ENCODE data around the gene TUBB4A. TPM values are rescaled to one million over a fixed set of nuclear protein-coding genes. Genes with fewer than 3 reads are reported as not detected.

The TUBB4A gene
- total RNA-seq, 1 donor: not detected

DNA sequence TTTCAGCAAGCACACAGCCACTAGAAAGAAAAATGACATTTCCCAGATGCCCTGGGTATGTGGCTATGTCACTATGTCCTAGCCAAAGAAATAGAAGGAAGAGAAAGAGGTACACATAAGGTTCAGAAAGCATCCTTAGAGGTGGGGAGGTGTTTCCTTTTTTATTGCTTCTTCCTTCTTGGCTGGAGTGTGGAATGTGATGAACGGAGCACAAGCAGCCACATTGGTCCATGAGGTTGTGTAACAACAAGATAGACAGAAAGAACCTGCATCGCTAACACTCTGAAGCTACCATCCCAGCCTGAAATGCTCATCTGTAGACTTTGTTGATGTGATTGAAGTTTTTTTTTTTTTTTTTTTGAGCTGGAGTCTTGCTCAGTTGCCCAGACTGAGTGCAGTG lies 49.2 kb downstream of the TUBB4A start:
- TF ChIP-seq, protein P1, sequence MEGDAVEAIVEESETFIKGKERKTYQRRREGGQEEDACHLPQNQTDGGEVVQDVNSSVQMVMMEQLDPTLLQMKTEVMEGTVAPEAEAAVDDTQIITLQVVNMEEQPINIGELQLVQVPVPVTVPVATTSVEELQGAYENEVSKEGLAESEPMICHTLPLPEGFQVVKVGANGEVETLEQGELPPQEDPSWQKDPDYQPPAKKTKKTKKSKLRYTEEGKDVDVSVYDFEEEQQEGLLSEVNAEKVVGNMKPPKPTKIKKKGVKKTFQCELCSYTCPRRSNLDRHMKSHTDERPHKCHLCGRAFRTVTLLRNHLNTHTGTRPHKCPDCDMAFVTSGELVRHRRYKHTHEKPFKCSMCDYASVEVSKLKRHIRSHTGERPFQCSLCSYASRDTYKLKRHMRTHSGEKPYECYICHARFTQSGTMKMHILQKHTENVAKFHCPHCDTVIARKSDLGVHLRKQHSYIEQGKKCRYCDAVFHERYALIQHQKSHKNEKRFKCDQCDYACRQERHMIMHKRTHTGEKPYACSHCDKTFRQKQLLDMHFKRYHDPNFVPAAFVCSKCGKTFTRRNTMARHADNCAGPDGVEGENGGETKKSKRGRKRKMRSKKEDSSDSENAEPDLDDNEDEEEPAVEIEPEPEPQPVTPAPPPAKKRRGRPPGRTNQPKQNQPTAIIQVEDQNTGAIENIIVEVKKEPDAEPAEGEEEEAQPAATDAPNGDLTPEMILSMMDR (IDR thresholded peaks at IDR 0.05; ENCODE audit: insufficient read depth, low read depth, low read length): no peak
- H3K4me3 ChIP-seq (ENCODE audit: low read depth, low read length): no peak overlapping the region
- DNase-seq (ENCODE audit: low read depth): no peak

DNA sequence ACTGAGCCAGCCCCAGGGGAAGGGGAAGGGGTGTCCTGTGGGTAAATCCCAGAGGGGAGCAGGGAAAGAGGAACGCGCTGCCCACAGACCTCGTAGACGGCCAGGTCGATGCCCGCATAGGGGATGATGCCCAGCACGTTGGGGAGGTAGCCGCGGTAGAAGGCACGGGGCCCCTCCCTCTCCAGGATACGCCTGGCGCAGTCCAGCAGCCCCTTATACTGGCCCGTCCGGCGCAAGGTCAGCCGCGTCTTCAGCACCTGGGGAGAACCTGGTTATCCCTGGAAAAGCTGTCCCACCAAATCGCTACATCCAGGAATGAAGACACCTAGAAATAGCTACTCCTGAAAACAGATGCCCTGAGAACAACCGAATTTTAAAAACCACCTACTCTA lies 49.9 kb downstream of the TUBB4A start:
- DNase-seq (ENCODE audit: low read depth): no peak
- TF ChIP-seq, protein P1 (IDR thresholded peaks at IDR 0.05; ENCODE audit: insufficient read depth, low read depth, low read length): no peak
- no peak overlapping the region for H3K4me3 ChIP-seq (ENCODE audit: low read depth, low read length)

DNA sequence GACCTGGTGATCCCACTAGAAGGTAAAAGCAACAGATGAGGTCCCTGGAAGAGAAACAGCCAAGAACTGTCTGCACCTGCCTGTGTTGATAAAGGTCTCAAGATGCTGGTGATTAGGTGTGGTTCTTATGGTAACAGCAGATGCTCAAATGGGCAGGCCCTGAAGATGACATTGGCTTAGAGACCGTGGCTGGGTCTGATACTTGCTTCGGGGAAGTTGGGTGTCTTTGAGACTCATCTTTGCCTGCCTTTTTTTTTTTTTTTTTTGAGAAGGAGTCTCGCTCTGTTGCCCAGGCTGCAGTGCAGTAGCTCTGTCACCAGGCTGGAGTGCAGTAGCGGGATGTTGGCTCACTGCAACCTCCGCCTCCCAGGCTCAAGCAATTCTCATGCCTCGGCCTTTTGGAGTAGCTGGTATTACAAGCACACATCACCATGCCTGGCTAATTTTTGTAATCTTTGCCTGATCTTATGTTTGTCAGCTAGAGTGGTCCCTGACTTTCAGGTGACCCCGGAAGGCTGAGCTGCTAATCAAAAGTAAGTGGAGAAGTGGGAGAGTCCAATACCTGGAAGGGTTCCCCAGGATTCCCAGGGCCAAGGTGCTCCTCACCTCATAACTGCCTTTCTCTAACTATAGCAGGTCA lies 50.4 kb downstream of the TUBB4A start:
- no peak overlapping the region for H3K4me3 ChIP-seq (ENCODE audit: low read depth, low read length)
- TF ChIP-seq, protein P1 (IDR thresholded peaks at IDR 0.05; ENCODE audit: insufficient read depth, low read depth, low read length): no peak
- no peak for DNase-seq (ENCODE audit: low read depth)

DNA sequence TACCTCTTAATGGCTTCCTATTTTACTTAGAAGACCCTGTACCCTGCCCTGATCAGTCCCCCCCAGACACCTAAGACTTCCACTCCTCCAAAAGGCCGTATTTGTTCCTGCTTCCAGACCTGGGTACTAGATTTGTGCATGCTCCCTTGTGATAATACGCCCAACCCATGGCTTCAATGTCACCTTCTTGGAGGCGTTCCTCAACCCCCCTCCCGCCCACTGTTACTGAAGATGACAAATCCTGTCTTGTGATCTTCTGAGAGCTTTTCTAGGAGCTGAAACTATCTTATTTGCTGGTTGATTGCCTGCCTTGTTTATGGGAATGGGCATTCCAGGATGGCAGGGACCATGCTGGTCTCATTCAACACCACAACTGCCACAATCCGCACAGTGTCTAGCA lies 51.9 kb downstream of the TUBB4A start:
- DNase-seq (ENCODE audit: low read depth): no peak
- TF ChIP-seq, protein P1 (IDR thresholded peaks at IDR 0.05; ENCODE audit: insufficient read depth, low read depth, low read length): no peak
- H3K4me3 ChIP-seq (ENCODE audit: low read depth, low read length): no peak overlapping the region

DNA sequence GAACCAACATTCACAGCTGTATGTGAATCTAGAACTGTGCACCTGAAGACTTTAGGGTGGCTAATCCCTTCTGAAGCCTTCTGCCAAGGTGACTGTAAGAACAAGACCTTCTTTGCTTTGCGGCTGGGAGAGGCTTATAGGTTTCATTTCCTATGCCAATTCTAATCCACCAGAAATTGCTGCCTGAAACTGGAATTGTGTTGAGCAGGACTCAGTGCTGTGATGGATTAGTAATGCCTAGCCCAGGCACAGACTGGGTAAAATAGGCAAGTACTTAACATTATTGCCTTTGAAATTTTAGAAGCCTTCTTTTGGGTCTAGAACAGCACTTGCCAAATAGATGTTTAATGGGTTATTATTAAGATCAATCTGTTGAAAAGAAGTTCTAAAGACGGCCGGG lies 54.1 kb downstream of the TUBB4A start:
- no peak overlapping the region for H3K4me3 ChIP-seq (ENCODE audit: low read depth, low read length)
- no peak for DNase-seq (ENCODE audit: low read depth)
- TF ChIP-seq, protein P1 (IDR thresholded peaks at IDR 0.05; ENCODE audit: insufficient read depth, low read depth, low read length): no peak

DNA sequence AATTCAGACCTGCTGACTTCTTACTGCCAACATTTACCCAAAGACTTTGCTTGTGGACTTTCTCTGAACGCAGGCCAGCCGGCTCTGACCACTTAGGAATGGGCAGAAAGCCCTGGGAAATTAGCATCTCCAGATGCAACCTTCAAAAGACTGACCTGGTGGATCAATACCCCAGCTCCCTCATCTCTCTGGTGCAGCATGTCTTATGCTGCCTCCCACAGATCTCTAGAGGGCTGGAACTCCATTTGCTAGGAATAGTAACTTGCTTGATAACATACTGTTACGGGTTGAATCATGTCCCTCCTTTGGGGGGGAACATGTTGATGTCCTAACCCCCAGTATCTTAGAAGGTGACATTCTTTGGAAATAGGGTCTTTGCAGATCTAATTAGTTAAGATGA lies 55.7 kb downstream of the TUBB4A start:
- no peak overlapping the region for H3K4me3 ChIP-seq (ENCODE audit: low read depth, low read length)
- TF ChIP-seq, protein P1 (IDR thresholded peaks at IDR 0.05; ENCODE audit: insufficient read depth, low read depth, low read length): no peak
- DNase-seq (ENCODE audit: low read depth): no peak

Small RNA genes lying within 50 kb of the gene (small RNA-seq; reads per million reads assigned to genes)
- not detected for gene AC010503.2

Other genes starting within 250 kb of the TUBB4A start
- gene MLLT1, start 222.3 kb downstream of the TUBB4A start, total RNA-seq: 11.9 and 12.5 TPM in 2 replicates
- gene ACER1, start 168.7 kb downstream of the TUBB4A start, total RNA-seq: not detected in 2 replicates
- gene CLPP, start 140.8 kb downstream of the TUBB4A start, total RNA-seq: 35.4 and 38.3 TPM in 2 replicates
- 35.4 and 47.7 TPM in 2 replicates for gene ALKBH7, start 129.5 kb downstream of the TUBB4A start, total RNA-seq
- 0.97 and 1.7 TPM in 2 replicates for gene PSPN, start 126.4 kb downstream of the TUBB4A start, total RNA-seq
- gene GTF2F1, start 109.1 kb downstream of the TUBB4A start, total RNA-seq: 36.1 and 42.7 TPM in 2 replicates
- 91.8 and 118 TPM in 2 replicates for gene KHSRP, start 77.5 kb downstream of the TUBB4A start, total RNA-seq
- gene SLC25A41, start 68.5 kb downstream of the TUBB4A start, total RNA-seq: not detected in 2 replicates
- gene SLC25A23, start 42.5 kb downstream of the TUBB4A start, total RNA-seq: 22.9 and 33.2 TPM in 2 replicates
- gene CRB3, start 38.0 kb downstream of the TUBB4A start, total RNA-seq: 0.43 TPM in 1 of 2 replicates, not detected in the other
- not detected in 2 replicates for gene DENND1C, start 20.5 kb downstream of the TUBB4A start, total RNA-seq
- 0.32 TPM in 1 of 2 replicates, not detected in the other for gene TNFSF9, start 28.7 kb upstream of the TUBB4A start, total RNA-seq
- not detected in 2 replicates for gene CD70, start 88.8 kb upstream of the TUBB4A start, total RNA-seq
- under 0.01 TPM in 1 of 2 replicates, not detected in the other for gene TNFSF14, start 167.9 kb upstream of the TUBB4A start, total RNA-seq
- gene C3, start 218.3 kb upstream of the TUBB4A start, total RNA-seq: 1.6 and 76.0 TPM in 2 replicates
- 28.3 and 34.1 TPM in 2 replicates for gene GPR108, start 235.3 kb upstream of the TUBB4A start, total RNA-seq
- 49.9 and 50.1 TPM in 2 replicates for gene TRIP10, start 237.4 kb upstream of the TUBB4A start, total RNA-seq